Endothelial cell of umbilical vein (primary cell): Measurements from ENCODE around the gene SSC4D.

ENCODE experiments used
- CTCF ChIP-seq, 2 donors: IDR thresholded peaks; 1 replicate in 1 of 2; 2 replicates in 1 of 2; pipeline ENCODE4 v1.5.1; 2011; ENCODE audit warnings: low read length in 2 of 2, mild to moderate bottlenecking in 2 of 2, moderate library complexity in 2 of 2, control low read depth in 1 of 2, inconsistent platforms in 1 of 2, low read depth in 1 of 2; ENCODE audit not compliant: insufficient read depth in 1 of 2; ENCODE audit errors: extremely low read depth in 1 of 2
- EZH2 ChIP-seq: IDR thresholded peaks from 2 replicates; pipeline ENCODE4 v1.6.1; 2012; ENCODE audit warnings: borderline replicate concordance, low read depth, mild to moderate bottlenecking, moderate library complexity, low read length, inconsistent platforms; ENCODE audit not compliant: severe bottlenecking
- FOS ChIP-seq: IDR thresholded peaks from 2 replicates; pipeline ENCODE4 v1.6.1; 2011; ENCODE audit warnings: mild to moderate bottlenecking, low read length, moderate library complexity, borderline replicate concordance; ENCODE audit not compliant: insufficient read depth
- GATA2 ChIP-seq: IDR thresholded peaks from 2 replicates; pipeline ENCODE4 v1.7.0; 2011; ENCODE audit warnings: low read depth, mild to moderate bottlenecking, moderate library complexity, mixed read lengths, low read length; ENCODE audit not compliant: insufficient read length, insufficient read depth
- JUN ChIP-seq: IDR thresholded peaks from 2 replicates; pipeline ENCODE4 v1.6.1; 2011; ENCODE audit warnings: borderline replicate concordance, low read depth; ENCODE audit not compliant: insufficient read length, insufficient read depth
- MAX ChIP-seq: IDR thresholded peaks from 2 replicates; pipeline ENCODE4 v1.6.1; 2011; ENCODE audit not compliant: insufficient read depth, insufficient read length
- MYC ChIP-seq: IDR thresholded peaks from one replicate; pipeline ENCODE4 v1.6.1; 2011; ENCODE audit warnings: mild to moderate bottlenecking, low read depth, low read length
- POLR2A ChIP-seq: IDR thresholded peaks from 2 replicates; pipeline ENCODE4 v1.6.1; 2012; ENCODE audit warnings: low read depth, mild to moderate bottlenecking, control low read depth, low read length
- POLR2AphosphoS5 ChIP-seq: IDR thresholded peaks from 2 replicates; pipeline ENCODE4 v1.6.1; 2012; ENCODE audit warnings: low read depth, mild to moderate bottlenecking, control low read depth, low read length, moderate library complexity; ENCODE audit not compliant: insufficient read depth

GRCh38 chr7:76400248-76400647 is 9.2 kb downstream of the SSC4D start:
- no peak for TF ChIP-seq POLR2A
- TF ChIP-seq CTCF (IDR thresholded peaks at IDR 0.05; ENCODE audit: extremely low read depth in 1 of 2, insufficient read depth in 1 of 2, low read depth in 1 of 2, low read length in 2 of 2), result no peak
- no peak for TF ChIP-seq MAX
- TF ChIP-seq POLR2AphosphoS5, result no peak
- TF ChIP-seq JUN, result no peak
- TF ChIP-seq EZH2, result no peak
- TF ChIP-seq FOS, result no peak
- TF ChIP-seq MYC, result no peak
- TF ChIP-seq GATA2, result no peak
